Loucy (cell line): ENCODE results near the gene SND1.

Source experiments
- H2AFZ ChIP-seq: fragments of 200-600 bp; sonication (generic); 2 replicates; pipeline ENCODE4 v1.6.0; 2016; ENCODE audit warnings: antibody characterized with exemption, mild to moderate bottlenecking, low read length, moderate library complexity
- H3F3A ChIP-seq: fragments of 200-600 bp; 2 replicates; pipeline ENCODE4 v1.6.0; 2016; ENCODE audit warnings: antibody characterized with exemption, low read depth, mild to moderate bottlenecking
- H3K27me3 ChIP-seq: fragments of 200-600 bp; sonication (generic); 2 replicates; pipeline ENCODE4 v1.6.1; 2014; ENCODE audit warnings: low read length, mild to moderate bottlenecking; ENCODE audit not compliant: insufficient read depth, poor library complexity, severe bottlenecking
- H3K36me3 ChIP-seq: fragments of 200-600 bp; sonication (generic); 2 replicates; pipeline ENCODE4 v1.6.1; 2016; ENCODE audit warnings: low read length; ENCODE audit not compliant: insufficient read depth
- H3K4me1 ChIP-seq: fragments of 200-600 bp; sonication (generic); 2 replicates; pipeline ENCODE4 v1.5.1; 2014; ENCODE audit warnings: low read length, mild to moderate bottlenecking; ENCODE audit not compliant: insufficient read depth, poor library complexity, severe bottlenecking
- H3K4me2 ChIP-seq: fragments of 200-600 bp; sonication (generic); 2 replicates; pipeline ENCODE4 v1.6.0; 2014; ENCODE audit warnings: antibody characterized with exemption, low read length, low read depth, mild to moderate bottlenecking; ENCODE audit not compliant: poor library complexity, severe bottlenecking
- H3K4me3 ChIP-seq: fragments of 200-600 bp; sonication (generic); 2 replicates; pipeline ENCODE4 v1.5.1; 2014; ENCODE audit warnings: low read length, mild to moderate bottlenecking, mixed read lengths; ENCODE audit not compliant: poor library complexity, severe bottlenecking
- H3K79me2 ChIP-seq: fragments of 200-600 bp; sonication (generic); 2 replicates; pipeline ENCODE4 v1.6.1; 2014; ENCODE audit warnings: low read length; ENCODE audit not compliant: insufficient read depth
- H3K9ac ChIP-seq: fragments of 200-600 bp; sonication (generic); 2 replicates; pipeline ENCODE4 v1.6.0; 2014; ENCODE audit warnings: mild to moderate bottlenecking, low read depth, low read length, moderate library complexity; ENCODE audit not compliant: poor library complexity, severe bottlenecking
- H3K9me2 ChIP-seq: fragments of 200-600 bp; sonication (generic); replicated peaks from 2 replicates; pipeline ENCODE4 v1.6.1; 2016; ENCODE audit warnings: low read depth, low read length, mixed read lengths
- H3K9me3 ChIP-seq: fragments of 200-600 bp; sonication (generic); 2 replicates; pipeline ENCODE4 v1.6.1; 2014; ENCODE audit warnings: mild to moderate bottlenecking, antibody characterized with exemption, low read length, low read depth; ENCODE audit not compliant: insufficient read depth
- H4K20me1 ChIP-seq: fragments of 200-600 bp; sonication (generic); 2 replicates; pipeline ENCODE4 v1.6.0; 2014; ENCODE audit warnings: antibody characterized with exemption, low read length, mild to moderate bottlenecking; ENCODE audit not compliant: insufficient read depth, poor library complexity, severe bottlenecking
- EZH2phosphoT487 ChIP-seq: fragments of 200-600 bp; IDR thresholded peaks from 2 replicates; pipeline ENCODE4 v1.6.1; 2018; ENCODE audit warnings: antibody characterized with exemption, mild to moderate bottlenecking, moderate library complexity, borderline replicate concordance
- TF ChIP-seq, protein P1 (sequence below): fragments of 200-600 bp; sonication (generic); conservative IDR thresholded peaks from 2 replicates; pipeline ENCODE4 v1.5.1; 2014; ENCODE audit warnings: mild to moderate bottlenecking, antibody characterized with exemption, low read length

Gene SND1

DNA sequence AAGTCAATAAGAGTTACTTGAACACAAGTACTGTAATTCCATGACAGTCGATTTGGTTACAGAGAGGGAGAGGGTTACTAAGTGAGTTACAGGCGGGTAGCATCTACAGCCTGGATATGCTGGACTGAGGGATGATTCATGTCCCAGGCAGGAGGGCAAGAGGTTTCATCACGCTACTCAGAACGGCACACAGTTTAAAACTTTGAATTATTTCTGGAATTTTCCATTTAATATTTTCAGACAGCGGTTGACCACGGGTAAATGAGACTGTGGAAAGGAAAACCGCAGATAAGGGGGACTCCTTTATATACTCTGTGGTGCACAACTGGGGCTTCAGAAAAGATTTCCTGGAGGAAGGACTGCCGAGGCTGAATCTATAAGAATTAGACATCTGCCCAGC lies 404.9 kb downstream of the SND1 start:
- no peaks in the 10 kb centered on the region for H3K79me2 ChIP-seq
- peaks cover 5% of the 10 kb centered on the region for H4K20me1 ChIP-seq
- no peaks in the 10 kb centered on the region for H3K36me3 ChIP-seq
- no peak overlapping the region for H2AFZ ChIP-seq
- peaks cover 35% of the 10 kb centered on the region for H3K4me1 ChIP-seq
- H3K9me2 ChIP-seq, result no peaks in the 10 kb centered on the region
- TF ChIP-seq EZH2phosphoT487, result no peak
- H3K27me3 ChIP-seq, result no peaks in the 10 kb centered on the region
- H3F3A ChIP-seq, result no peaks in the 10 kb centered on the region
- no peak overlapping the region for H3K4me3 ChIP-seq
- no peak overlapping the region for H3K9ac ChIP-seq
- no peaks in the 10 kb centered on the region for H3K9me3 ChIP-seq
- H3K4me2 ChIP-seq, result no peak overlapping the region

DNA sequence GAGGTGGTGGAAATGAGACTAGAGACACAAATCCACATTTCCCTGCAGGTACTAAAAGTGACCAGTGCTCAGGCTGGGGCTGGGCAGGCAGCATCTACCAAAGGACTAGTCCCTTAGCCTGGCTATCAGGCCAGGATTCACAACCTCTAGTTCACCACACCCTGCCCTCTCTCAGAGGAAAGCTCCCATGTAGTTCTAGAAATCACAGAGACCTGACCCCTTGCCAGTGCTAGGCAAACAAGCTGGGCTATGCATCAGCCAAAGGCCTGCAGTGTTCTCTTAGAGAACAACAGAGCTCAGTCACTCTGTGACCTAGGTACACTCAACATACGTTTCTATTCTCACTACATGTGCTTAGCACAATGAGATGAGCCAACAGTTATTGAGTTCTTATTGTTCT lies 405.9 kb downstream of the SND1 start:
- TF ChIP-seq EZH2phosphoT487, result no peak
- TF ChIP-seq, protein P1, sequence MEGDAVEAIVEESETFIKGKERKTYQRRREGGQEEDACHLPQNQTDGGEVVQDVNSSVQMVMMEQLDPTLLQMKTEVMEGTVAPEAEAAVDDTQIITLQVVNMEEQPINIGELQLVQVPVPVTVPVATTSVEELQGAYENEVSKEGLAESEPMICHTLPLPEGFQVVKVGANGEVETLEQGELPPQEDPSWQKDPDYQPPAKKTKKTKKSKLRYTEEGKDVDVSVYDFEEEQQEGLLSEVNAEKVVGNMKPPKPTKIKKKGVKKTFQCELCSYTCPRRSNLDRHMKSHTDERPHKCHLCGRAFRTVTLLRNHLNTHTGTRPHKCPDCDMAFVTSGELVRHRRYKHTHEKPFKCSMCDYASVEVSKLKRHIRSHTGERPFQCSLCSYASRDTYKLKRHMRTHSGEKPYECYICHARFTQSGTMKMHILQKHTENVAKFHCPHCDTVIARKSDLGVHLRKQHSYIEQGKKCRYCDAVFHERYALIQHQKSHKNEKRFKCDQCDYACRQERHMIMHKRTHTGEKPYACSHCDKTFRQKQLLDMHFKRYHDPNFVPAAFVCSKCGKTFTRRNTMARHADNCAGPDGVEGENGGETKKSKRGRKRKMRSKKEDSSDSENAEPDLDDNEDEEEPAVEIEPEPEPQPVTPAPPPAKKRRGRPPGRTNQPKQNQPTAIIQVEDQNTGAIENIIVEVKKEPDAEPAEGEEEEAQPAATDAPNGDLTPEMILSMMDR, result no peak
- peaks cover 25% of the 10 kb centered on the region for H3K4me1 ChIP-seq

DNA sequence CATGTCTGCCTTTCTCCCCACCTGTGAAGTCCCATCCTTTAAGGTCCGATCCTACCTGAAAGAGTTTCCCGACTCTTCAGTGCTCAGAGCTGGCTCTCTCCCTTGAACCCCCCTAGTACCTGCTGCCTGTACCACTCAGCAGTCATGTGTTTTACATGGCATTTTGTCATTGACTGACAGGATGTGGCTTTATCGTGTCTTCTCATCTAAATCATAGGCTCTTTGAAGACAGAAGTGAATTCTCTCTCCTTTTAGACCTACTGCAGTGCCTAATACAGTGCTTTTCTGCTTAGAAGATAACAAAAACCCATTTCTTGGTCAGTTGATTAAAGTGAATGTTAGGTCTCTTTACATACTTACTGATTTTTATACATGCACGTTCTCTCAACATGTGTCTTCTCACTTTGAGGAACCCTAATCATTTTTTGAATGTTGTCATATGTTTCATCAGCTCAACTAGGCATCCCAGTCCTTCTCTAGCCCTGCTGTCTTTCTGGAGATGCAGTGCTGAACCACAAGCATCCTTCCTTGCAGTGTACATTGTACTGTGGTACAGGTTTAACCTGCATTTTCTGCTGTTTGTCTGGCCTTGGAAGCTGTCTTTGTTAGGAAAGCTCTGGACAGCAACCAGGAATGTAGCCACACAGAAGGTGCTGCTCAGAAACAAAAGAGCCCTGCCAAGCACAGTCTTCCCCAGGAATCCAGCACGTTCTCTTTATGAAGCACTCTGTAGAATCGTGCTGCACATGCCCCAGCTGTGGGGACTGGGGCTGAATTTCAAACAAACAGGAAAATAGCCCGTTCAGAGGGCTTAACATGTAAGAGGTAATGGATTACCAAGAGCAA lies 407.4 kb downstream of the SND1 start:
- Histone ChIP-seq H3K27me3 (no peaks in the 10 kb centered on the region), H3K79me2 (no peaks in the 10 kb centered on the region), H4K20me1 (peaks cover 5% of the 10 kb centered on the region), H3K4me1 (peaks cover 16% of the 10 kb centered on the region), H3F3A (no peaks in the 10 kb centered on the region), H3K9me3 (no peaks in the 10 kb centered on the region), H3K4me2 (peak overlapping the region; percentile 4), H2AFZ (no peak overlapping the region), H3K36me3 (no peaks in the 10 kb centered on the region), H3K4me3 (no peak overlapping the region), H3K9me2 (no peaks in the 10 kb centered on the region), H3K9ac (no peak overlapping the region)
- TF ChIP-seq EZH2phosphoT487, result no peak
- TF ChIP-seq, protein P1, result no peak

More for the DNA sequence above, 405.9 kb downstream of the SND1 start:
- no peak overlapping the region for H3K4me2 ChIP-seq
- H3K9me2 ChIP-seq, result no peaks in the 10 kb centered on the region
- H3K9me3 ChIP-seq, result no peaks in the 10 kb centered on the region
- H3K27me3 ChIP-seq, result no peaks in the 10 kb centered on the region
- H3K4me3 ChIP-seq, result no peak overlapping the region
- H3K79me2 ChIP-seq, result no peaks in the 10 kb centered on the region
- H4K20me1 ChIP-seq, result peaks cover 5% of the 10 kb centered on the region
- H3K36me3 ChIP-seq, result no peaks in the 10 kb centered on the region
- no peaks in the 10 kb centered on the region for H3F3A ChIP-seq
- H3K9ac ChIP-seq, result no peak overlapping the region
- no peak overlapping the region for H2AFZ ChIP-seq
